ENCODE results near the gene IPO13.

The IPO13 gene

DNA sequence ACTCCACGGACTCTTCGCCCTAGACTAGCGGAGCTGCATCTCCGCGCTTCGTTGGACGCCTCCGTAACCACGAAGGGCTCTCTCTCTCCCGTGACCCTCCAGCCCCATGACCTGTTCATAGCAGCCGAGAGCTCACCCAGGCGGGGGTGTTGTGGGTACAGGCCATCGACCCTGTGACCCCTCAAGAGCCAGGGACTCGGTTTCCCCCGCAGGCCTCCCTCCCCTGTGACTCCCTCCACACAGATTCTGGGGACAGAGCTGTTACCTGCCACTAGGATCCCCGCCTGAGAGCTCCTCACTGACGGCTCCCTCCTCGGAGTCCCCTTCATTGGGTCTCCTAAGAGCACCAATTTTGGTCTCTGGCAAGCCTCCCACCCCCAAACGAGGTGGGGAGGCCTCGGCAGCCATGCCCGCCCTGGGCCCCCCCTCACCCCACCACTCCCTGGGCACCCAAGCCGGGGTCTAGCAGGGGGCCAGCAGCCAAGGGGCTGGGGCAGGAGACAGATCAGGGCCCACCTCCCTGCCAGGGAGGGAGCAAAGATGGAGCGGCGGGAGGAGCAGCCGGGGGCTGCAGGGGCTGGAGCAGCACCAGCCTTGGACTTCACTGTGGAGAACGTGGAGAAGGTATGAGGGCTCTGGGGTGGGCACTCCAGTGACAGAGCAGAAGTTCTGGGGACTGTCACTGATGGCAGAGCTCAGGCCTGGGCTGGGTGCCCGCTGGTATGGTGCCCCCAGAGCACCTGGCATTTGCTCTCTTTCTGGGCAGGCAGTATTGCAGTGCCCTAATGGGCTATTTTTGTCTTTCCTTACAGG, 517 bp downstream of the IPO13 start:
- H3K4me3 ChIP-seq (ENCODE audit: insufficient read depth in 1 of 2, low read depth in 1 of 2, low read length in 2 of 2), result peak overlapping the region; percentile 68 to 99
- no peak overlapping the region for H2AK5ac ChIP-seq (ENCODE audit: low read length, severe bottlenecking)
- peak overlapping the region; percentile 1 for H4K8ac ChIP-seq (ENCODE audit: low read length)
- H3K9ac ChIP-seq (ENCODE audit: low read length), result peak overlapping the region; percentile 100
- H2AFZ ChIP-seq (ENCODE audit: low read depth, low read length), result peak overlapping the region; percentile 98
- no peak overlapping the region for H3K27ac ChIP-seq (ENCODE audit: low read length, poor library complexity, severe bottlenecking)
- H3K36me3 ChIP-seq (ENCODE audit: control insufficient read depth in 1 of 2, insufficient read depth in 2 of 2, low read depth in 1 of 2, low read length in 2 of 2), result peaks cover 9 to 18% of the 10 kb centered on the region in 2 experiments
- no peak for DNase-seq
- peak overlapping the region in 1 of 2 experiments; percentile 97 for H3K23ac ChIP-seq (ENCODE audit: low read length in 2 of 2)
- WGBS, result 17% methylated on average over 27 of the region's 27 CpGs
- no peaks in the 10 kb centered on the region for H3K27me3 ChIP-seq (ENCODE audit: control insufficient read depth in 1 of 2, insufficient read depth in 1 of 2, low read length in 2 of 2)
- H3K4me1 ChIP-seq (ENCODE audit: control insufficient read depth, insufficient read depth, low read depth, low read length), result peaks cover 30% of the 10 kb centered on the region
- H2BK120ac ChIP-seq (ENCODE audit: low read depth, low read length), result no peak overlapping the region
- peak overlapping the region in 1 of 2 experiments; percentile 75 for H2BK12ac ChIP-seq (ENCODE audit: low read length in 2 of 2)
- peak overlapping the region; percentile 90 for H2BK15ac ChIP-seq (ENCODE audit: low read depth, poor library complexity, severe bottlenecking)
- H4K91ac ChIP-seq (ENCODE audit: low read length), result peak overlapping the region; percentile 2
- peak overlapping the region in 1 of 2 experiments; percentile 98 for H3K14ac ChIP-seq (ENCODE audit: low read length in 2 of 2)
- peak overlapping the region in 1 of 2 experiments; percentile 96 for H3K4ac ChIP-seq (ENCODE audit: low read depth in 1 of 2, low read length in 2 of 2)
- H3K18ac ChIP-seq (ENCODE audit: low read depth in 1 of 2, low read length in 2 of 2), result peak overlapping the region; percentile 87 to 96
- H3K9me3 ChIP-seq (ENCODE audit: control insufficient read depth, low read length), result no peaks in the 10 kb centered on the region
- H3K4me2 ChIP-seq (ENCODE audit: low read length, poor library complexity, severe bottlenecking), result peak overlapping the region; percentile 85
- no peak overlapping the region for H2BK5ac ChIP-seq (ENCODE audit: low read depth, low read length, poor library complexity, severe bottlenecking)
- peaks cover 29% of the 10 kb centered on the region for H3K79me1 ChIP-seq (replicated peaks; ENCODE audit: low read length, poor library complexity, severe bottlenecking)

DNA sequence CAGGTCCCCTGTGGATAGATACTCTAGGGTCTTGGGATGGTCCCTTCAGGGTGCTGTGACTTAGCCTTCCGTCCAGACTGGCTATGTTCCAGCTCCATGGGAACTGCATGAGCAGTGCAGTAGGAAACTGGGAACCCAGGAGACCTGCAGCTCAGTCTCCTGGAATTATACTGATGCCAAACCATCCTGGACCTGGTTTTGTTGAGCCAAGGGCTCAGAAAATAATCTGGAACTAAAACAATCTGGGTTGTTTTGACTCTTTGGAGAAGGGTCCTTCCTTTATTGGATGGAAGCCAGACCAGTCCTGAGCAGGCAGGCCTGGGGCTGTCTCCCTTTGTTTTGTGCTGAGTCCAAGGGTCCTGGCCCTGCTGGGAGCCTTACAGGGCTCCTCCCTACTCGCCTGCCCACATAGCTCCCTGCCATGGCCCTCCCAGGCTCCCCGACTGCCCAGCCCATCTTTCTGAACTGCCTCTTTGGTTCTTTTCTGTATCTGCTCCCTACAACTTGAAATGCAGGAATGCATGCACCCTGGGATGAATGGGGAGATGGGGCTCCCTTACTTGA, 1.2 kb downstream of the IPO13 start:
- 73% methylated on average over 2 of the region's 3 CpGs for WGBS
- Histone ChIP-seq H3K9me3 (ENCODE audit: control insufficient read depth, low read length) (no peaks in the 10 kb centered on the region), H4K91ac (ENCODE audit: low read length) (no peak overlapping the region), H3K9ac (ENCODE audit: low read length) (peak overlapping the region; percentile 100), H3K4me3 (ENCODE audit: insufficient read depth in 1 of 2, low read depth in 1 of 2, low read length in 2 of 2) (peak overlapping the region in 1 of 2 experiments; percentile 99), H2AK5ac (ENCODE audit: low read length, severe bottlenecking) (no peak overlapping the region), H4K8ac (ENCODE audit: low read length) (no peak overlapping the region), H3K23ac (ENCODE audit: low read length in 2 of 2) (peak overlapping the region in 1 of 2 experiments; percentile 14), H2BK120ac (ENCODE audit: low read depth, low read length) (no peak overlapping the region), H3K14ac (ENCODE audit: low read length in 2 of 2) (no peak overlapping the region), H2BK15ac (ENCODE audit: low read depth, poor library complexity, severe bottlenecking) (no peak overlapping the region), H3K4me1 (ENCODE audit: control insufficient read depth, insufficient read depth, low read depth, low read length) (peaks cover 30% of the 10 kb centered on the region), H3K4me2 (ENCODE audit: low read length, poor library complexity, severe bottlenecking) (peak overlapping the region; percentile 85), H3K27ac (ENCODE audit: low read length, poor library complexity, severe bottlenecking) (no peak overlapping the region), H3K27me3 (ENCODE audit: control insufficient read depth in 1 of 2, insufficient read depth in 1 of 2, low read length in 2 of 2) (no peaks in the 10 kb centered on the region), H3K36me3 (ENCODE audit: control insufficient read depth in 1 of 2, insufficient read depth in 2 of 2, low read depth in 1 of 2, low read length in 2 of 2) (peaks cover 9 to 18% of the 10 kb centered on the region in 2 experiments), H3K79me1 (replicated peaks; ENCODE audit: low read length, poor library complexity, severe bottlenecking) (peaks cover 30% of the 10 kb centered on the region), H2AFZ (ENCODE audit: low read depth, low read length) (no peak overlapping the region), H3K4ac (ENCODE audit: low read depth in 1 of 2, low read length in 2 of 2) (no peak overlapping the region), H2BK5ac (ENCODE audit: low read depth, low read length, poor library complexity, severe bottlenecking) (no peak overlapping the region), H2BK12ac (ENCODE audit: low read length in 2 of 2) (no peak overlapping the region), H3K18ac (ENCODE audit: low read depth in 1 of 2, low read length in 2 of 2) (no peak overlapping the region)
- DNase-seq, result no peak

DNA sequence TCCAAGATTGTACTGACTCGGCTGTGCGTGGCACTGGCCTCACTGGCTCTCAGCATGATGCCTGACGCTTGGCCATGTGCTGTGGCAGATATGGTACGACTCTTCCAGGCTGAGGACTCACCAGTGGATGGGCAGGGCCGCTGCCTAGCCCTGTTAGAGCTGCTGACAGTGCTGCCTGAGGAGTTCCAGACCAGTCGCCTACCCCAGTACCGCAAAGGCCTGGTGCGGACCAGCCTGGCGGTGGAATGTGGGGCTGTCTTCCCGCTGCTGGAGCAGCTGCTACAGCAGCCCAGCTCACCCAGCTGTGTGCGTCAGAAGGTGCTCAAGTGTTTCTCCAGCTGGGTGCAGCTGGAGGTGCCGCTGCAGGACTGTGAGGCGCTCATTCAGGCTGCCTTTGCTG, 2.9 kb downstream of the IPO13 start:
- Histone ChIP-seq H3K27ac (ENCODE audit: low read length, poor library complexity, severe bottlenecking) (no peak overlapping the region), H3K9ac (ENCODE audit: low read length) (no peak overlapping the region), H2AK5ac (ENCODE audit: low read length, severe bottlenecking) (no peak overlapping the region), H2BK12ac (ENCODE audit: low read length in 2 of 2) (no peak overlapping the region), H2BK120ac (ENCODE audit: low read depth, low read length) (no peak overlapping the region), H4K8ac (ENCODE audit: low read length) (no peak overlapping the region), H2BK15ac (ENCODE audit: low read depth, poor library complexity, severe bottlenecking) (no peak overlapping the region), H3K4me1 (ENCODE audit: control insufficient read depth, insufficient read depth, low read depth, low read length) (peaks cover 32% of the 10 kb centered on the region), H3K4me2 (ENCODE audit: low read length, poor library complexity, severe bottlenecking) (no peak overlapping the region), H4K91ac (ENCODE audit: low read length) (no peak overlapping the region), H3K4me3 (ENCODE audit: insufficient read depth in 1 of 2, low read depth in 1 of 2, low read length in 2 of 2) (no peak overlapping the region), H3K79me1 (replicated peaks; ENCODE audit: low read length, poor library complexity, severe bottlenecking) (peaks cover 43% of the 10 kb centered on the region), H2BK5ac (ENCODE audit: low read depth, low read length, poor library complexity, severe bottlenecking) (no peak overlapping the region), H3K27me3 (ENCODE audit: control insufficient read depth in 1 of 2, insufficient read depth in 1 of 2, low read length in 2 of 2) (no peaks in the 10 kb centered on the region), H3K23ac (ENCODE audit: low read length in 2 of 2) (no peak overlapping the region), H3K9me3 (ENCODE audit: control insufficient read depth, low read length) (no peaks in the 10 kb centered on the region), H3K4ac (ENCODE audit: low read depth in 1 of 2, low read length in 2 of 2) (no peak overlapping the region), H3K14ac (ENCODE audit: low read length in 2 of 2) (no peak overlapping the region), H3K36me3 (ENCODE audit: control insufficient read depth in 1 of 2, insufficient read depth in 2 of 2, low read depth in 1 of 2, low read length in 2 of 2) (peaks cover 14 to 22% of the 10 kb centered on the region in 2 experiments), H3K18ac (ENCODE audit: low read depth in 1 of 2, low read length in 2 of 2) (no peak overlapping the region), H2AFZ (ENCODE audit: low read depth, low read length) (no peak overlapping the region)
- WGBS, result 86% methylated on average over 13 of the region's 13 CpGs
- no peak for DNase-seq

Measured in mesenchymal stem cell (in vitro differentiated cells and primary cell).